Measurements from ENCODE around the gene COL2A1.

Gene COL2A1

DNA sequence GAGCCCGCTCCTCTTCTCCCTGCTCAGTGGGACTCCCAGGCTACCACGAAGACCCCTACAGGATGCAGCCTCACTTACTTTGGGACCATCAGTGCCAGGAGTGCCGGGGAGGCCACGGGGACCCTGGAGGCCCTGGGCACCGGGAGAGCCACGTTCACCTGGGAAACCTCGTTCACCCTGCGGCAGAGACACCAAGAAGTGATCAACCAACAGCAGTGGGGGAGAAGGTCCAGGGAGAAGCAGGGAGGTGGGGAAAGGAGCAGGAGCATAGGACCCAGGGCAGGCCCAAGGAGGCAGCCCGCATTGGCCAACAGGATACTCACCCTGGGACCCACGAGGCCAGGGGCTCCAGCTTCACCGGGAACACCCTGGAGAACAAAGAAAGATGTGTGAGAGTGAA is 21.5 kb downstream of the COL2A1 start:
- Histone ChIP-seq H3K9me2 (replicated peaks; ENCODE audit: insufficient read depth, low read length) (no peaks in the 10 kb centered on the region), H3F3A (ENCODE audit: insufficient read depth) (no peaks in the 10 kb centered on the region), H3K9me3 (ENCODE audit: insufficient read depth, low read length) (no peaks in the 10 kb centered on the region), H3K4me3 (ENCODE audit: insufficient read depth, low read length, poor library complexity, severe bottlenecking) (no peak overlapping the region), H3K4me2 (ENCODE audit: low read depth, low read length, poor library complexity, severe bottlenecking) (no peak overlapping the region), H3K9ac (ENCODE audit: low read length) (no peak overlapping the region), H3K27ac (ENCODE audit: low read depth, low read length) (no peak overlapping the region), H4K20me1 (ENCODE audit: low read depth, low read length) (no peaks in the 10 kb centered on the region), H3K36me3 (ENCODE audit: low read length) (no peaks in the 10 kb centered on the region), H3K27me3 (ENCODE audit: low read length) (no peaks in the 10 kb centered on the region), H2AFZ (ENCODE audit: low read depth, low read length, severe bottlenecking) (no peak overlapping the region), H3K79me2 (ENCODE audit: insufficient read depth, low read length) (no peaks in the 10 kb centered on the region)
- no peak for TF ChIP-seq EZH2phosphoT487 (conservative IDR thresholded peaks at IDR 0.05; ENCODE audit: low read length)
- TF ChIP-seq, protein P1, sequence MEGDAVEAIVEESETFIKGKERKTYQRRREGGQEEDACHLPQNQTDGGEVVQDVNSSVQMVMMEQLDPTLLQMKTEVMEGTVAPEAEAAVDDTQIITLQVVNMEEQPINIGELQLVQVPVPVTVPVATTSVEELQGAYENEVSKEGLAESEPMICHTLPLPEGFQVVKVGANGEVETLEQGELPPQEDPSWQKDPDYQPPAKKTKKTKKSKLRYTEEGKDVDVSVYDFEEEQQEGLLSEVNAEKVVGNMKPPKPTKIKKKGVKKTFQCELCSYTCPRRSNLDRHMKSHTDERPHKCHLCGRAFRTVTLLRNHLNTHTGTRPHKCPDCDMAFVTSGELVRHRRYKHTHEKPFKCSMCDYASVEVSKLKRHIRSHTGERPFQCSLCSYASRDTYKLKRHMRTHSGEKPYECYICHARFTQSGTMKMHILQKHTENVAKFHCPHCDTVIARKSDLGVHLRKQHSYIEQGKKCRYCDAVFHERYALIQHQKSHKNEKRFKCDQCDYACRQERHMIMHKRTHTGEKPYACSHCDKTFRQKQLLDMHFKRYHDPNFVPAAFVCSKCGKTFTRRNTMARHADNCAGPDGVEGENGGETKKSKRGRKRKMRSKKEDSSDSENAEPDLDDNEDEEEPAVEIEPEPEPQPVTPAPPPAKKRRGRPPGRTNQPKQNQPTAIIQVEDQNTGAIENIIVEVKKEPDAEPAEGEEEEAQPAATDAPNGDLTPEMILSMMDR (IDR thresholded peaks at IDR 0.05; ENCODE audit: insufficient read depth, low read length, poor library complexity, severe bottlenecking) = no peak

DNA sequence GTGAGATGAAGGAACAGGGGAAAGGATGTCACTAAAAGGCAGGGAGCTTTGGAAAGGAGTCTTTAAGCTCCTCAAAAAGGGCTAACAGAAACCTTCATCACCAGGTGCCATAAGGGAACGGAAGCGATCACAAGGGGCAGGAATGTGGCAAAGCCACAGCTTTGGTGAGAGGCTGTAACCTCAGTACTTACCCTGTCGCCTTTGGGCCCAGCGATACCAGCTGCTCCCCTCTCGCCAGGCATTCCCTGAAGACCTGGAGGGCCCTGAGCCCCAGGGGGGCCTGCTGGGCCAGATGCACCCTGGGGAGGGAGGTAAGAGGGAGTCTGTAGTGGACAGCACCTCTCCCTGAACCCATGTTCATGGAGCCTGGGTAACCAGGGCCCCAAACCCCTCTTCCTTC is 22.0 kb downstream of the COL2A1 start:
- Histone ChIP-seq H4K20me1 (ENCODE audit: low read depth, low read length) (no peaks in the 10 kb centered on the region), H3K4me2 (ENCODE audit: low read depth, low read length, poor library complexity, severe bottlenecking) (no peak overlapping the region), H3F3A (ENCODE audit: insufficient read depth) (no peaks in the 10 kb centered on the region), H3K9me3 (ENCODE audit: insufficient read depth, low read length) (no peaks in the 10 kb centered on the region), H3K27ac (ENCODE audit: low read depth, low read length) (no peak overlapping the region), H3K9ac (ENCODE audit: low read length) (no peak overlapping the region), H3K36me3 (ENCODE audit: low read length) (no peaks in the 10 kb centered on the region), H3K27me3 (ENCODE audit: low read length) (no peaks in the 10 kb centered on the region), H3K79me2 (ENCODE audit: insufficient read depth, low read length) (no peaks in the 10 kb centered on the region), H2AFZ (ENCODE audit: low read depth, low read length, severe bottlenecking) (no peak overlapping the region), H3K4me3 (ENCODE audit: insufficient read depth, low read length, poor library complexity, severe bottlenecking) (no peak overlapping the region), H3K9me2 (replicated peaks; ENCODE audit: insufficient read depth, low read length) (no peaks in the 10 kb centered on the region)
- TF ChIP-seq, protein P1 (IDR thresholded peaks at IDR 0.05; ENCODE audit: insufficient read depth, low read length, poor library complexity, severe bottlenecking) = no peak
- no peak for TF ChIP-seq EZH2phosphoT487 (conservative IDR thresholded peaks at IDR 0.05; ENCODE audit: low read length)

DNA sequence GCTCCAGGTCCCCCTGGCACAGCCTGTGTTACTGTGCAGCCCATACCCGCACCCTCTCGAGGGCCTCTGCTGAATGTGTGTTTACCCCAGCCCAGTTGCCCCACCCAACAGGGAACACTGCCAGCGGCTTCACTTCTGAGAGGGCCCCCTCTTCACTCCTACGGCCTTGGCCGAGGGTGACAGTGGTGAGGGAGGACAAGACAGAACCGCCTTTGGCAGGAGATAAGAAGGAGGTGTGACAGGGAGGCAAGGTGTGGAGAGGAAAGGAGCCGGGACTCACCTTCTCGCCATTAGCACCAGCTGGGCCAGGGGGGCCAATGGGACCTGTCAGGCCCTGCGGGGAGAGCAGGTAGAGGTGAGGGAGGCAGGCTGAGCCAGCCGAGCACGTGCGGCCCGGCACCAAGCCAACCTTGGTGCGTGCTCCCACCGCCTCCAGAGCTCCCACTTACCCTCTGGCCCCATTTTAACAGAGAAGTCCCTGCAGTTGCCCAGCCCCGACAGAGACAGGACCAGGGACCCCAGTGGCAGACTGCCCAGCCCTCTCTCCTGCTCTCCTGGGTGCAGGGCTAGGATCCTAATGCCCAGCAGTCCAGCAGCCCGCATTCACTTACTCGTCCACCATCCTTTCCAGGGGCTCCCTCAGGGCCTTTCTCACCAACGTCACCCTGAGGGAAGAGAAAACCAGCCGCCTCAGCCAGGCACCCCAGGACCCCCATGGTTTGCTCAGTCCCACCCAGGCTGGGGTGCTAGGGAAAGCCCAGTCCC is 22.6 kb downstream of the COL2A1 start:
- H3K9ac ChIP-seq (ENCODE audit: low read length) = no peak overlapping the region
- H3K27ac ChIP-seq (ENCODE audit: low read depth, low read length) = no peak overlapping the region
- no peaks in the 10 kb centered on the region for H3K9me3 ChIP-seq (ENCODE audit: insufficient read depth, low read length)
- H4K20me1 ChIP-seq (ENCODE audit: low read depth, low read length) = no peaks in the 10 kb centered on the region
- no peaks in the 10 kb centered on the region for H3K79me2 ChIP-seq (ENCODE audit: insufficient read depth, low read length)
- no peak overlapping the region for H3K4me2 ChIP-seq (ENCODE audit: low read depth, low read length, poor library complexity, severe bottlenecking)
- H3K4me3 ChIP-seq (ENCODE audit: insufficient read depth, low read length, poor library complexity, severe bottlenecking) = no peak overlapping the region
- no peak overlapping the region for H2AFZ ChIP-seq (ENCODE audit: low read depth, low read length, severe bottlenecking)
- TF ChIP-seq, protein P1 (IDR thresholded peaks at IDR 0.05; ENCODE audit: insufficient read depth, low read length, poor library complexity, severe bottlenecking) = no peak
- TF ChIP-seq EZH2phosphoT487 (conservative IDR thresholded peaks at IDR 0.05; ENCODE audit: low read length) = no peak
- no peaks in the 10 kb centered on the region for H3K9me2 ChIP-seq (replicated peaks; ENCODE audit: insufficient read depth, low read length)
- no peaks in the 10 kb centered on the region for H3K36me3 ChIP-seq (ENCODE audit: low read length)
- H3F3A ChIP-seq (ENCODE audit: insufficient read depth) = no peaks in the 10 kb centered on the region
- H3K27me3 ChIP-seq (ENCODE audit: low read length) = no peaks in the 10 kb centered on the region
